Transverse colon (tissue), 4 donors: Measurements from ENCODE around the gene VWA3A. TPM values are rescaled to one million over a fixed set of nuclear protein-coding genes. Genes with fewer than 3 reads are reported as not detected.

Experiments
- DNase-seq: peaks from one replicate; pipeline ENCODE4 v3.0.0-alpha.2; 2019
- H3K27ac ChIP-seq, 4 donors: fragments of 200-600 bp; sonication (generic); 2 replicates each; pipeline ENCODE4 v1.5.1; 2016 to 2018; ENCODE audit warnings: inconsistent platforms in 4 of 4
- H3K27me3 ChIP-seq: fragments of 200-600 bp; sonication (generic); 2 replicates; pipeline ENCODE4 v1.5.1; 2017; ENCODE audit warnings: inconsistent platforms
- H3K36me3 ChIP-seq, 4 donors: fragments of 200-600 bp; sonication (generic); 2 replicates each; pipeline ENCODE4 v1.5.1; 2017 to 2019; ENCODE audit warnings: inconsistent platforms in 4 of 4
- H3K4me1 ChIP-seq, 4 donors: fragments of 200-600 bp; sonication (generic); 2 replicates each; pipeline ENCODE4 v1.5.1; 2017 to 2020; ENCODE audit warnings: inconsistent platforms in 4 of 4
- H3K4me3 ChIP-seq, 4 donors: fragments of 200-600 bp; sonication (generic); 1 replicate in 1 of 4; 2 replicates in 3 of 4; pipeline versions ENCODE4 v1.5.1 to v1.6.1; 2017 to 2019; ENCODE audit warnings: inconsistent platforms in 4 of 4
- H3K9me3 ChIP-seq, 2 donors: fragments of 200-600 bp; sonication (generic); 2 replicates each; pipeline ENCODE4 v1.5.1; 2017 to 2019; ENCODE audit warnings: inconsistent platforms in 2 of 2
- CTCF ChIP-seq, 5 experiments: fragments of 200-600 bp in 3 of 5; fragments of 450-650 bp in 2 of 5; sonication (generic) in 3 of 5; IDR thresholded peaks; 1 replicate in 2 of 5; 2 replicates in 3 of 5; pipeline ENCODE4 v1.5.1; 2016 to 2017; ENCODE audit warnings: antibody characterized with exemption in 5 of 5, inconsistent platforms in 3 of 5, mild to moderate bottlenecking in 2 of 5, moderate library complexity in 1 of 5
- EP300 ChIP-seq: sonication (generic); formaldehyde crosslinking; IDR thresholded peaks from one replicate; pipeline ENCODE4 v1.6.1; 2017; ENCODE audit warnings: antibody characterized with exemption, low read depth
- POLR2A ChIP-seq: fragments of 450-650 bp; IDR thresholded peaks from one replicate; pipeline ENCODE4 v1.6.1; 2016; ENCODE audit warnings: antibody characterized with exemption, mild to moderate bottlenecking, moderate library complexity
- POLR2AphosphoS5 ChIP-seq, 3 donors: sonication (generic); formaldehyde crosslinking; IDR thresholded peaks; one replicate each; pipeline ENCODE4 v1.6.1; 2016; ENCODE audit warnings: antibody characterized with exemption in 3 of 3
- WGBS, 2 donors: methylation state at CpG; one replicate each; pipeline ENCODE4 v1.1.5; 2018; ENCODE audit warnings: low coverage in 1 of 2; 5-methylcytosine and 5-hydroxymethylcytosine counted together
- in situ Hi-C, 4 donors: fragments of 200-750 bp; cut with MboI; loops; one replicate each; pipeline versions ENCODE4 v1.15.0 to v1.15.1; 2017; ENCODE audit warnings: low sequenced_read_pairs in 3 of 4, low pct_ligation_motif_present in 1 of 4, low pct_unique_long_range_greater_than_20kb in 1 of 4
- intact Hi-C: fragments of 100-400 bp; cut with DNase I; formaldehyde crosslinking; loops from one replicate; pipeline ENCODE4 v1.15.1; 2023; ENCODE audit warnings: low total_unique reads
- total RNA-seq, 4 donors: library from RNA; depleted of rRNA; stranded (reverse); fragments of >200 nt; gene quantifications; one replicate each; pipeline ENCODE4 v1.1.0, GENCODE V29; 2016

VWA3A gene
- total RNA-seq, 4 donors from 2014 or later = 0.14 TPM; not detected in 3

- no peaks in the 10 kb centered on the region for H3K27me3 ChIP-seq
- H3K36me3 ChIP-seq = peaks cover 0 to 2% (median 0%) of the 10 kb centered on the region in 4 donors
- H3K4me3 ChIP-seq = no peak overlapping the region
- WGBS, 2 donors = 59 to 69% methylated on average over 9 to 12 of the region's 12 CpGs
- in situ Hi-C loops = loop anchor here in 2 of 4 donors (5.0 to 10.0 kb wide), 2 partner anchors 73 to 76 kb away; no protein-coding TSS in a partner anchor
- H3K9me3 ChIP-seq = no peaks in the 10 kb centered on the region
- no peak for DNase-seq
- no peak overlapping the region for H3K27ac ChIP-seq
- TF ChIP-seq POLR2A (no peak), EP300 (no peak), CTCF (IDR thresholded peaks at IDR 0.05) (no peak), POLR2AphosphoS5 (IDR thresholded peaks at IDR 0.05) (no peak)
- intact Hi-C loops = no loop called here
- no peaks in the 10 kb centered on the region for H3K4me1 ChIP-seq
These were observed 21.7 kb upstream of the VWA3A start for GRCh38 chr16:22070361-22071330.

- Histone ChIP-seq H3K27me3 (no peaks in the 10 kb centered on the region), H3K27ac (no peak overlapping the region), H3K9me3 (no peaks in the 10 kb centered on the region), H3K4me1 (no peaks in the 10 kb centered on the region), H3K4me3 (no peak overlapping the region), H3K36me3 (peaks cover 0 to 2% (median 0%) of the 10 kb centered on the region in 4 donors)
- WGBS, 2 donors = 94 to 95% methylated on average over 7 of the region's 7 CpGs
- TF ChIP-seq EP300 = no peak
- TF ChIP-seq POLR2A = no peak
- no peak for TF ChIP-seq CTCF (IDR thresholded peaks at IDR 0.05)
- no peak for TF ChIP-seq POLR2AphosphoS5 (IDR thresholded peaks at IDR 0.05)
- no peak for DNase-seq
- intact Hi-C loops = no loop called here
- in situ Hi-C loops = loop anchor here in 2 of 4 donors (5.0 to 10.0 kb wide), 2 partner anchors 74 to 77 kb away; no protein-coding TSS in a partner anchor
These were observed 20.9 kb upstream of the VWA3A start for GRCh38 chr16:22071331-22071910.

- no peak overlapping the region for H3K4me3 ChIP-seq
- H3K9me3 ChIP-seq = no peaks in the 10 kb centered on the region
- no peaks in the 10 kb centered on the region for H3K4me1 ChIP-seq
- TF ChIP-seq EP300 (no peak), POLR2A (no peak), CTCF (IDR thresholded peaks at IDR 0.05) (no peak), POLR2AphosphoS5 (IDR thresholded peaks at IDR 0.05) (no peak)
- H3K27me3 ChIP-seq = no peaks in the 10 kb centered on the region
- 82 to 86% methylated on average over 2 to 3 of the region's 3 CpGs for WGBS, 2 donors
- H3K36me3 ChIP-seq = no peaks in the 10 kb centered on the region
- no peak overlapping the region for H3K27ac ChIP-seq
- no peak for DNase-seq
- intact Hi-C loops (no loop called here), in situ Hi-C loops (loop anchor here in 2 of 4 donors (5.0 to 10.0 kb wide), 2 partner anchors 76 to 79 kb away; no protein-coding TSS in a partner anchor)
These were observed 19.0 kb upstream of the VWA3A start for GRCh38 chr16:22073350-22073749.

- DNase-seq = no peak
- Histone ChIP-seq H3K4me1 (no peaks in the 10 kb centered on the region), H3K9me3 (no peaks in the 10 kb centered on the region), H3K27me3 (no peaks in the 10 kb centered on the region), H3K27ac (no peak overlapping the region), H3K4me3 (no peak overlapping the region), H3K36me3 (no peaks in the 10 kb centered on the region)
- intact Hi-C loops = loop anchor here (5.0 kb wide), 1 partner anchor 73 kb away; the partner anchor contains the start of gene PDZD9
- WGBS, 2 donors = 93 to 96% methylated on average over 4 to 11 of the region's 11 CpGs
- in situ Hi-C loops = loop anchor here in 1 of 4 donors (10.0 kb wide), 1 partner anchor 80 kb away; no protein-coding TSS in a partner anchor
- TF ChIP-seq CTCF (IDR thresholded peaks at IDR 0.05) (no peak), POLR2A (no peak), EP300 (no peak), POLR2AphosphoS5 (IDR thresholded peaks at IDR 0.05) (no peak)
These were observed 17.1 kb upstream of the VWA3A start for GRCh38 chr16:22075043-22075757.
